Activated gamma-delta T cell (primary cell): Measurements from ENCODE around the gene RSRC1.
"Not testable (repeated sequence)": the region's sequence is repeated elsewhere in the genome, so short reads cannot be mapped to it uniquely, and the experiment has no call there.

ENCODE experiments used
- DNase-seq: peaks from one replicate; lab custom pipeline; 2025; lab: John Stamatoyannopoulos, UW

Gene RSRC1

GRCh38 chr3:158221426-158221825, 111.5 kb downstream of the RSRC1 start:
- no peak for DNase-seq

GRCh38 chr3:158226429-158226828, 116.5 kb downstream of the RSRC1 start:
- DNase-seq, result no peak

- not testable (repeated sequence) for DNase-seq
Observed at GRCh38 chr3:158228942-158229341, 119.1 kb downstream of the RSRC1 start.

- no peak for DNase-seq
Observed at GRCh38 chr3:158233791-158234190, 123.9 kb downstream of the RSRC1 start.

GRCh38 chr3:158244274-158244673, 134.4 kb downstream of the RSRC1 start:
- no peak for DNase-seq

GRCh38 chr3:158247288-158247687, 137.4 kb downstream of the RSRC1 start:
- DNase-seq, result no peak

- DNase-seq, result no peak
Observed at GRCh38 chr3:158248261-158248660, 138.4 kb downstream of the RSRC1 start.

GRCh38 chr3:158249183-158249582, 139.3 kb downstream of the RSRC1 start:
- DNase-seq, result no peak

- no peak for DNase-seq
Observed at GRCh38 chr3:158258619-158259018, 148.7 kb downstream of the RSRC1 start.

GRCh38 chr3:158260392-158260791, 150.5 kb downstream of the RSRC1 start:
- no peak for DNase-seq

GRCh38 chr3:158261371-158261991, 151.6 kb downstream of the RSRC1 start:
- DNase-seq, result no peak

GRCh38 chr3:158264894-158265293, 155.0 kb downstream of the RSRC1 start:
- no peak for DNase-seq

GRCh38 chr3:158267015-158267414, 157.1 kb downstream of the RSRC1 start:
- DNase-seq, result no peak

- no peak for DNase-seq
Observed at GRCh38 chr3:158269942-158270341, 160.1 kb downstream of the RSRC1 start.

GRCh38 chr3:158272081-158272480, 162.2 kb downstream of the RSRC1 start:
- no peak for DNase-seq

GRCh38 chr3:158273656-158274055, 163.8 kb downstream of the RSRC1 start:
- no peak for DNase-seq

GRCh38 chr3:158278187-158278586, 168.3 kb downstream of the RSRC1 start:
- DNase-seq, result no peak

GRCh38 chr3:158279609-158280008, 169.7 kb downstream of the RSRC1 start:
- DNase-seq, result no peak

- DNase-seq, result no peak
Observed at GRCh38 chr3:158295771-158296170, 185.9 kb downstream of the RSRC1 start.

GRCh38 chr3:158297940-158298339, 188.1 kb downstream of the RSRC1 start:
- DNase-seq, result no peak

GRCh38 chr3:158308236-158308928, 198.5 kb downstream of the RSRC1 start:
- no peak for DNase-seq

- no peak for DNase-seq
Observed at GRCh38 chr3:158312560-158313141, 202.8 kb downstream of the RSRC1 start.

GRCh38 chr3:158313338-158313927, 203.5 kb downstream of the RSRC1 start:
- no peak for DNase-seq
